GM19395 (cell line): ENCODE measurements around the gene CYB5RL.
"Not testable (repeated sequence)": the region's sequence is repeated elsewhere in the genome, so short reads cannot be mapped to it uniquely, and the experiment has no call there.

Experiments used
- ATAC-seq: cut with Tn5 transposase; IDR thresholded peaks from one replicate; pipeline ENCODE4 v1.9.1; 2021; ENCODE audit warnings: mild to moderate bottlenecking, moderate library complexity; ENCODE audit not compliant: unreplicated experiment

CYB5RL gene

DNA sequence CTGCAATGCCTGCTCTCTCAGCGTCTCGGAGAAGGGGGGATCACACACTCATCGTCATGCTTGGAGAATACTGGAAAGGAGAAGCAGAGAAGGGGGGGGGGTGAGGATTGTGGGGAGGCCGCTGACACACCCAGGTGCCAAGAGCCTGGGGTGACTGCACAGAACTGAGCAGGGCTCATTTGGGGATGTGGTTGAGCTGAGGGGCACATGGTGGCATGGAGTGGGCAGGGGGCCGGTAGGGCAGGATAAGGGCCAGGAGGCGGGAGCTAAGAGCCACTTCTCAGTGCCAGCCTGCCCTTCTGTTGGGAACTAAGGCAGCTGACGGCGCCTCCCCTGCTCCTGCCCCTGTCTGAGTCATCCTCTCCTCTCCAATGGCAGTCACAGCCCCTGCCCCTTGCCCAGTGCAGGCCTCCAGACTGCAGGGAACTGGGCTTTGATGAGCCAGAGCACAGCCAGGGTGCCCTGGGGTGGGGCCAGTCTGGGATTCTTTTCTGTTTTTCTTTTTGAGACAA, 27.3 kb upstream of the CYB5RL start:
- no peak for ATAC-seq

DNA sequence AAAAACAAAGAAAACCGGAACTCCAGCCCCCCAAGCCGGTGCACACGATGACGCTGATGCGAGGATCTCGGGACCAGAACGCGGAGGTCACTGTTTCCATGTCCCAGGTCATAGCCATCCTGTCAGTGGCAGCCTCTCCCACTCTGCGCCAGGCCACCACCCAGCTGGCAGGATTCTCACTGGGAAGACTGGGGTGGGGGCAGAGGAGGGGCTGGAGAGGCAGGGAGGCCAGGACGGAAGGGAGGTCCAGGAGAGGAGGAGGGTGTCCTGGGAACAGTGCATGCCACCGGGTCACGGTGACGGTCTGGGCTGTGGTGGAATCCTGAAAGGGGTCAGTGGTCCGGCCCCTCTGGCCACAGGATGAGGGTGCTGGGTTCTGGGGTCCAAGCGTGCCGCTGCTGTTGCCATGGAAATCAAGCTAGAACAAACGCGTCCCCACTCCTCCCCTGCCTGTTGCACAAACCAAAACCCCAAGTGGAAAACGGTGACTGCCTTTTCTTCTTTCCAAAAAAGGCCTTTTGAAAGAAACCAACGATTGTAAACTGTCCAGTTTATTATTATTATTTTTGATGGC, 26.2 kb upstream of the CYB5RL start:
- no peak for ATAC-seq

GRCh38 chr1:54225378-54225777, 25.5 kb upstream of the CYB5RL start:
- no peak for ATAC-seq

DNA sequence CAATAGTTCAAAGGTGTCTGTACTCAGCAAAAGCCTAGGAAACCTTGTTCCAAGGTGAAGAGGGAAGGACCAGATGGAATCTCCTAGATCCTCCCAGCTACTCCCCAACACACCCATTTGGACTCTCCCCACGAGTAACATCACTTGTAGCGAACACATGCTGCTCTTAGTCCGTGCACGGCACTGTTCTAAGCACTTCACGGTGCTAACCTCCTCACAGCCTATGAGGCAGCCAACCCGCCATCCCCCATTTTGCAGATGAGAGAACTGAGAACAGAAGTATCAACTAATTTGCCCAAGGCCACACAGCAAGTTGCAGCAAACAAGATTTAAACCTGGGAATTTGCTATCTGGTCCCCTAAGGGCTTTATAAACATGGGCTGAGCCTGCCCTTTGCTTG, 24.4 kb upstream of the CYB5RL start:
- no peak for ATAC-seq

DNA sequence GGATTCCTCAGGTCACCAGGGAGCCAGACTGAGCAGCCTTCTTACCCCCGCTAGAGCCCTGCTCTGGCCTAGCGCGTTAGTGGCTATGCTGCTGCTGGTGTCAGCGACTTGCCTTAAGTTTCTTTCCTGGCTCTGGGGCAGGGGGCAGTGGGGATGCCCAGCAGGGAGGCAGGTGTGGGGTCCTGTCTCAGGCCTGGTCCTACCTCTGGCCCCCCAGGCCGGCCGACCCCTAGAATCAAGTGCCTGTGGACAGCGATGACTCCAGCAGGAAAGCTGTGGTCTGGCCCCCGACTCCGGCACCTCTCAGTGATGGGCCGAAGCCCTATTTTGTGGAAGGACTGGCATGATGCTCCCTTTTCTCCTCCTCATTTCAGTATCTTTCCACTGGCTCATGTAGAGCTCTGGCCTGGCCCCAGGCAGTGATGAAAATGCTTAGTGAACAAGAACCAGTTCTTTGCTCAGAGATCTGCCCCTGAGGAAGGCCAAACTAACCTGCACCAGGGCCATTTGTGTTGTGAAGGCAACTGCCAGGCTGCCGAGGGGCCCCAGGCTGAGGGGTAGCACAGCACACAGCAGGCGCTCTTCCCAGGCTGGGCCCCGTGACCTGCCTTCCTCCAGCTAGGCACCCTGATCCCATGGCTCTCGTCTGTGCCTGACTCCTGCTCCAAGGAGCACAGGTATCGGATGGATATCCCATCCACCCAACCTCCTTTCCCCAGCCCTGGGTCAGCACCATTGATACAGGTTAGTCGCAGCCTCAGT, 23.8 kb upstream of the CYB5RL start:
- ATAC-seq = no peak

DNA sequence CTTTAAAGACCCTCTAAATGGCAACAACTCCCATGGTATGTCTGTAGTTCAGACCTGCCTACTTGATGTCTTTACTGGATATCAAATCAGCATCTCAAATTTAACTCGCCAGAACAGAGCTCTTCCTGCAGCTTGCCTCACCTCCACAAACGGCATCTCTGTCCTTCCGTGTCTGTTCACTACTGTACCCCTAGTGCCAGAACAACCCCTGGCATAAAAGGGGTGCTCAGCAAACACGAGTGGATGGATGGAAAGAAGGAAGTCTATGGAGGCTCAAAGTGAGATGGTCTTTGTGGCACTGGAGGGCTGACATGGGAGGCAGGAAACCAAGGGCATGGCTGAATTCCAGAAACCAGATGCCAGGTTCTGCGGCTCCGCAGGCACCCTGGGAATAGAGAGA, 22.9 kb upstream of the CYB5RL start:
- no peak for ATAC-seq

DNA sequence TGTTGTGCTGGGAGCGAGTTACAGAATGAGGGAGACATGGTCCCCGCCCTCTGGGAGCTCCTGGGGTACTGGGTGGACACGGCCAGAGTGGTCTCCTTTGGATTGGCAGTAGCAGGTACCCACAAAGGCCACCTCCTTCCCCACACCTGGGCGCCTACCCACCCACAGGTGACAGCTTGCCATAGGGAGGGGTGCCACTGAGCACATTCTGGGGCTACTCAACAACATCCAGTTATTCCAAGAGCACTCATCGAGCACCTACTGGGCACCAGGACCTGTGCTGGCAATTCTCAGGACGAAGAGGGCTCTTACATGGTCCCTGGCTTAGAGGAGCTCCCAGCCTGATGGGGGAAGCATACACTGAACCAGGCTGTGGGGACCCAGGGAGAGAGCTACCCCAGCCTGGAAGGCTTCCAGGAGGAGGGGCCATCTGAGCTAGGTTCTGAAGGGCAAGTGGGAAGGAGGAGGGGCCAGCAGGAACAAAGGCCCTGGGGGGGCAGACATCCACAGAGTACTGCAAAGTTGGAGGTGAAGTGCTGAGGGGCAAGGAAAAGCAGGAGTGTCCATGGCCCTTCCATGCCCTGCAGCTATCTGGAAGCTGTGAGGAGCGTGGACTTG, 22.1 kb upstream of the CYB5RL start:
- no peak for ATAC-seq

GRCh38 chr1:54221113-54221834, 21.4 kb upstream of the CYB5RL start:
- ATAC-seq = no peak

DNA sequence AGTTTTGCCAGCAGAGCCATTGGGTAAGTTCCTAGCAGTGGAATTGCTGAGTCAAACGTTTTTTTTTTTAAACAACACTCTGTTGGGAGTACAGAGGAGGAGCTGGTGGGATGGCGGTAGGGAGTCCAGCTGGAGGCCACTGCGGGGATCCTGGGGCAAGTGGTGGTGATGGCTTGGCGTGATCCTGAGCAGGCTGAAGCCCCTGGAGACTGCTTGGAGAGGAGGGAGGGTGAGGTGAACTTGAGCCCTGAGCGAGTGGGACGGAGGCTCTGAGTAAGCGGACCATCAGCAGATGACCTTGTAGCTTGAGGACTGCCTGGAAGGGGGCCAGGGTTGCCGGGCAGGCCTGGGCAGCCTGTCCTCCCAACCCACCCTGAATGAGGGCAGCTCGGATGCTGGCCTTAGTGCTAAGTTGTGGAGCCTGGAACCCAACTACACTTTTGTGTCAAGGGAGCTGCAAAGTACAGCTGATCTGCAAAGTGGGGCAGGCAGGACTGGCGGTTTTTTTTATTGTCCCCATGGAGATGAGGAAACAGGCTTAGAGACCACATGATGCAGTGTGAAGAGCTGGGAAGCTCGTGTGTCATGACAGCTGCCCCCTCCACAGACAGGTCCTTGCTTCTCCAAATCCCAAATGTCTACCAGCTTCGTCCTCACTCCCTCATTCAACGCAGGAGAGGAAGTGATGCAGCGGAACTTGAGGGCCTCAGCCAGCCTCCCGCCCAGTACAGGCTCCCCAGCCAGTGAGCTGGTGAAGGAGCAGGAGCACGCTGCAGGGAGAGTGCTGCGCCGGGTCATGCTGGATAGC, 20.4 kb upstream of the CYB5RL start:
- ATAC-seq = no peak

DNA sequence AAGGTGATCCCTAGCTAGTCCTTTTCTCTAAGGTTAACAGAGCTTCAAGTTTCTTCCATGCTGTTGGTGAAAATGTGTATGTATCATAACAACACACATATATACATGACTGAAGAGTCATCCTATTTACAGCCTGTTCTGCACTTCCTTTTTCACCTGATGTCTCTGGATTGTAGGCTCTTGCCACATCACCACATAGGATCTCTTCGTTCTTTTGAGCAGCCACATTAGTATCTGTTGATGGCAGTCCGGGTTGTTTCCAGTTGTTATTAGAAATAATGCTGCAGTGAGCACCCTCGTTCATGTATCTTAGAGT, 19.8 kb upstream of the CYB5RL start:
- ATAC-seq = no peak

DNA sequence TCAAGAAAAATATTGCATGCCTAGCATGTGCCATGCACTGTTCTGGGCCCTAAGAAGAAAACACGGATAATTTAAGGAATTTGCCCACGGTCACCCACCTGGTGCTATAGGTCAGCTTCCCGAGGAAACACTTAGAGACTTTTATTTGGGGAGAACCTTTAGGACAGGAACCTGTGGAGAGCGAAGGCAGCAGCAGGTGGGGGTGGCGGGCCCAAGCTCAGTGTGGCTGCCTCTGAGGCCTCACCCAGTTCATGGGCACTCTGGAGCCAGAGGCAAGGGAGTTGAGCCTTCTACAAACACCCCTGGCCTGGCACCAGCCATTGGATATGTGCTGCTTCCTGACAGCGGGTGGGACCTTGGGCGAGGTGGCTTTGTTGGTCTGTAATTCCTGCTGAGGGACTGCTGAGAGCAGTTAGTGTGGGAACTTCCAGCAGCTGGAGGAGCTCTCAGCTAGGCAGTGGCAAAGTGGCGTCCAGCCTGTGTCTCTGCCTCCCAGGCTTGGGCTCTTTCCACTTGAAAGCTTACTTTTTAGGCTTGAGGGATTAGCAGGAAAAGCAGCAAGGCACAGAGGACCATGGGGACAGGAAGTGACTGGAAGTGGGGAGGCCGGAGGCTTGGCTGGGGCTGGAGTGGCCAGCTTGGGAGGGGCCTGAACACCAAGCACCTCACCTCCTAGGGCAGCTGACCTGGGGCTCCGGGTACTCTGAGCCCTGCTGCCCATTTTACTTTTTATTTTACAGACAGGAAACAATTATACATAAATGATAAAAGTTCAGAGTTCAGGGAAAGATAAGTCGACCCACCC, 19.3 kb upstream of the CYB5RL start:
- no peak for ATAC-seq

GRCh38 chr1:54215523-54215922, 15.7 kb upstream of the CYB5RL start:
- ATAC-seq = no peak

DNA sequence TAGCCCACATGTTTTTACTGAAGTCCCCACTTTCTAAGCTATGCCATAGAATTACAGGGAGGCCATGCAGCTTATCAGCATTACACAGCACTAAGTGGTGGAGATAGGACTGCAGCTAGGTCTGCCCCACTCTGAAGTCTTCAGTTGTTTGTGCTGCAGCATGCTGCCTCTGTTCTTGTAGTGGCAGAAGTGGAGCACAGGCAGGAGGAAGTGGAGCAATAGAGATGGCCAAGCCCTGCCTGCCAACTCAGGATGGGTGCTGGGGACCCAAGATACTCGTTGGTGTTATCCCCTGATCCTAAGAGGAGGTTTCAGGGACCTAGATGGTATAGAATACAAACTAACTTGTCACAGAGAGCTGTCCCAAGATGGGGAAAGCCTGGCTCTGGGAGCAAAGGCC, 13.0 kb upstream of the CYB5RL start:
- no peak for ATAC-seq

DNA sequence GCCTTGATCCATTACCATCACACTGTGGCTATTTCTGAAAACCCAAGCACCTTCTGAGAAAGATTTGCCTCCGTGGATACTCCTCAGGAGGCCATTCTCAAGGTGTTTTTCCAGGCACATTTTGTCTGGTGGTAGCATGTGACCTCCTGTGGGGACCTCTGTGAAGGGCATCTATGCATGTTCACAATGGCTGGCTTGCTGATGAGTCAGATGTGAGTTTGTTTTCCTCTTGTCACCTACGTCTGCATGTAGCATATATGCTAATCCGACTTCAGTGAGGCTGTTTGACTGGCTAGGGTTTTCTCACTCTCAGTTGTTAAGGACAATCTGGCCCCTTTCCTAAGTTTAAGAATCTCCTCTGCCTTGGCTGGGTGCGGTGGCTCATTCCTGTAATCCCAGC, 8.1 kb upstream of the CYB5RL start:
- ATAC-seq = not testable (repeated sequence)

GRCh38 chr1:54207287-54207686, 7.5 kb upstream of the CYB5RL start:
- ATAC-seq = no peak

- ATAC-seq = no peak
Measured at GRCh38 chr1:54204199-54204598, 4.4 kb upstream of the CYB5RL start.

- peak; percentile 20 for ATAC-seq
Measured at GRCh38 chr1:54200519-54200997, 728 bp upstream of the CYB5RL start.

DNA sequence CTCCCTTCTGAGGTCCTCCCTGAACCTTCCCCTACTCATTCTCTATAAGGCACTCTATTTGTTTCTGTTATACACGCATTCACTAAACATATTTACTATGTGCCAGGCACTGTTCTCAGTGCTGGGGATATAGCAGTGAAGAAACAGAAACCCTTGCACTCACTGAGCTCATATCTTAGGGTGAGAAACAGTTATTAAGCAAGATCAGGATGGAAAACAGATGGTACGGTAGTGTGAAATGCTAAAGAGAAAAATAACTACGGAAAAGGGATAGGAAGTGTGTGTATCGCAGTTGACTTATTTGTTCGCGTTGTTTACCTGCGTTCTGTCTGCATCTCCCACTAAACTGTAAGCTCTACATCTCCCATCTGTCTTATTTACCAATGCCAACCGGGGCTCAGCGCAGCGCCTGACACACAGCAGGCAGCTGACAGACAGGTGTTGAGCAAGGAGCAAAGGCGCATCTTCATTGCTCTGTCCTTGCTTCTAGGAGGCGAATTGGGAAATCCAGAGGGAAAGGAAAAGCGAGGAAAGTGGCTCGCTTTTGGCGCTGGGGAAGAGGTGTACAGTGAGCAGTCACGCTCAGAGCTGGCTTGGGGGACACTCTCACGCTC, 572 bp downstream of the CYB5RL start:
- peak; percentile 12 for ATAC-seq

DNA sequence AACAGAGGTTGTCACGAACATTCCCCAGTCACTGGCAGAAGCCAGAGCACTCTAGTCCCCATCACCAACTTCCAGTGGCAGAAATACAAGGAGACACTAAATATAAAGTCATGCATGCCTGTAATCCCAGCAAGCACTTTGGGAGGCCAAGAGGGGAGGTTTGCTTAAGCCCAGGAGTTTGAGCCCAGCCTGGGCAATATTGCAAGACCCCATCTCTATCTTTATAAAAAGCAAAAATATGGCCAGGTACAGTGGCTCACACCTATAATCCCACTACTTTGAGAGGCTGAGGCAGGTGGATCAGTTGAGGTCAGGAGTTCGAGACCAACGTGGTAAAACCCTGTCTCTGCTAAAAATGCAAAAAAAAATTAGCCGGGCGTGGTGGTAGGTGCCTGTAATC, 6.4 kb downstream of the CYB5RL start:
- ATAC-seq = no peak
